Fibroblast of peridontal ligament (primary cell): ENCODE results near the gene FITM1.
"Not testable (repeated sequence)": the region's sequence is repeated elsewhere in the genome, so short reads cannot be mapped to it uniquely, and the experiment has no call there.

Source experiments
- DNase-seq: peaks from one replicate; pipeline ENCODE4 v3.0.0-alpha.2; 2010; ENCODE audit errors: extremely low read depth

Gene FITM1

GRCh38 chr14:24098229-24098926 lies 32.1 kb upstream of the FITM1 start:
- DNase-seq, result no peak

- DNase-seq, result no peak
These were observed 31.3 kb upstream of the FITM1 start for GRCh38 chr14:24098927-24099813.

- DNase-seq, result no peak
These were observed 30.1 kb upstream of the FITM1 start for GRCh38 chr14:24100197-24100981.

- DNase-seq, result no peak
These were observed 29.4 kb upstream of the FITM1 start for GRCh38 chr14:24100982-24101494.

- no peak for DNase-seq
These were observed 28.0 kb upstream of the FITM1 start for GRCh38 chr14:24102357-24103048.

- no peak for DNase-seq
These were observed 27.0 kb upstream of the FITM1 start for GRCh38 chr14:24103451-24103850.

GRCh38 chr14:24105609-24106239 lies 24.7 kb upstream of the FITM1 start:
- DNase-seq, result not testable (repeated sequence)

- no peak for DNase-seq
These were observed 23.7 kb upstream of the FITM1 start for GRCh38 chr14:24106672-24107271.

- DNase-seq, result no peak
These were observed 22.1 kb upstream of the FITM1 start for GRCh38 chr14:24108336-24108874.

GRCh38 chr14:24110060-24110459 lies 20.4 kb upstream of the FITM1 start:
- no peak for DNase-seq

GRCh38 chr14:24110523-24110922 lies 19.9 kb upstream of the FITM1 start:
- DNase-seq, result no peak

GRCh38 chr14:24113379-24113800 lies 17.1 kb upstream of the FITM1 start:
- no peak for DNase-seq

GRCh38 chr14:24113801-24114531 lies 16.5 kb upstream of the FITM1 start:
- no peak for DNase-seq

- DNase-seq, result peak; percentile 100
These were observed 15.7 kb upstream of the FITM1 start, which contains the start of the genes DCAF11 and NRL for GRCh38 chr14:24114532-24115421. DCAF11 (plus strand) TSS chr14:24114777; CDS start chr14:24115595, 818 bp downstream. NRL (minus strand) TSS chr14:24114949; CDS start chr14:24082848, 32,101 bp downstream.

- no peak for DNase-seq
These were observed 14.9 kb upstream of the FITM1 start for GRCh38 chr14:24115422-24116127.

- DNase-seq, result no peak
These were observed 14.2 kb upstream of the FITM1 start for GRCh38 chr14:24116128-24116814.

- DNase-seq, result no peak
These were observed 13.3 kb upstream of the FITM1 start for GRCh38 chr14:24117179-24117578.
